Lower leg skin (tissue), 4 donors: ENCODE data around the gene ZSWIM6. TPM values are rescaled to one million over a fixed set of nuclear protein-coding genes. Genes with fewer than 3 reads are reported as not detected.

Experiments used
- DNase-seq, 2 donors: peaks; one replicate each; pipeline ENCODE4 v3.0.0-alpha.2; 2019; ENCODE audit warnings: low spot score in 2 of 2
- H3K4me3 ChIP-seq: fragments of 200-600 bp; sonication (generic); 2 replicates; pipeline ENCODE4 v1.5.1; 2017; ENCODE audit warnings: mild to moderate bottlenecking, low read depth; ENCODE audit not compliant: poor library complexity, severe bottlenecking
- CTCF ChIP-seq, 3 donors: fragments of 450-650 bp; IDR thresholded peaks; one replicate each; pipeline ENCODE4 v1.5.1; 2016; ENCODE audit warnings: antibody characterized with exemption in 3 of 3, mild to moderate bottlenecking in 3 of 3, moderate library complexity in 2 of 3
- POLR2A ChIP-seq, 2 donors: fragments of 450-650 bp; IDR thresholded peaks; one replicate each; pipeline ENCODE4 v1.6.1; 2016 to 2017; ENCODE audit warnings: antibody characterized with exemption in 2 of 2, mild to moderate bottlenecking in 1 of 2, moderate library complexity in 1 of 2
- WGBS, 2 donors: methylation state at CpG; one replicate each; pipeline ENCODE4 v1.1.5; 2018; 5-methylcytosine and 5-hydroxymethylcytosine counted together
- intact Hi-C: fragments of 100-400 bp; cut with DNase I; formaldehyde crosslinking; loops from one replicate; pipeline ENCODE4 v1.15.0; 2023; ENCODE audit warnings: low total_unique reads
- total RNA-seq, 4 donors: library from RNA; depleted of rRNA; stranded (reverse); fragments of >200 nt; gene quantifications; one replicate each; pipeline ENCODE4 v1.1.0, GENCODE V29; 2016

ZSWIM6 gene
- total RNA-seq, 4 donors from 2014 or later, result 7.1 to 8.7 (median 8.1) TPM

- TF ChIP-seq CTCF (IDR thresholded peaks at IDR 0.05) (no peak), POLR2A (IDR thresholded peaks at IDR 0.05) (no peak)
- DNase-seq, result no peak
- intact Hi-C loops, result no loop called here
- no peak overlapping the region for H3K4me3 ChIP-seq
- WGBS, 2 donors, result 78 to 82% methylated on average over 12 of the region's 12 CpGs
These were observed 193.6 kb downstream of the ZSWIM6 start for GRCh38 chr5:61525512-61526206.

- TF ChIP-seq POLR2A (IDR thresholded peaks at IDR 0.05) (no peak), CTCF (IDR thresholded peaks at IDR 0.05) (no peak)
- 85 to 91% methylated on average over 5 of the region's 5 CpGs for WGBS, 2 donors
- intact Hi-C loops, result no loop called here
- H3K4me3 ChIP-seq, result no peak overlapping the region
- no peak for DNase-seq
These were observed 194.1 kb downstream of the ZSWIM6 start for GRCh38 chr5:61526207-61526519.

- DNase-seq, result no peak
- no peak overlapping the region for H3K4me3 ChIP-seq
- intact Hi-C loops, result no loop called here
- no peak for TF ChIP-seq CTCF (IDR thresholded peaks at IDR 0.05)
- no peak for TF ChIP-seq POLR2A (IDR thresholded peaks at IDR 0.05)
- WGBS, 2 donors, result 94 to 99% methylated on average over 4 of the region's 4 CpGs
These were observed 200.9 kb downstream of the ZSWIM6 start for GRCh38 chr5:61532983-61533382.

- DNase-seq, result no peak
- TF ChIP-seq POLR2A (IDR thresholded peaks at IDR 0.05), result no peak
- no peak for TF ChIP-seq CTCF (IDR thresholded peaks at IDR 0.05)
- WGBS, 2 donors, result 87 to 88% methylated on average over 5 of the region's 5 CpGs
- no peak overlapping the region for H3K4me3 ChIP-seq
- intact Hi-C loops, result no loop called here
These were observed 202.6 kb downstream of the ZSWIM6 start for GRCh38 chr5:61534481-61535267.

GRCh38 chr5:61535828-61536227 lies 203.8 kb downstream of the ZSWIM6 start:
- intact Hi-C loops, result no loop called here
- 95 to 96% methylated on average over 7 of the region's 7 CpGs for WGBS, 2 donors
- TF ChIP-seq POLR2A (IDR thresholded peaks at IDR 0.05), result no peak
- no peak for TF ChIP-seq CTCF (IDR thresholded peaks at IDR 0.05)
- H3K4me3 ChIP-seq, result no peak overlapping the region
- DNase-seq, result no peak
